Left lobe of liver (tissue), 1 donor: ENCODE results near the gene ZNF501. TPM values are rescaled to one million over a fixed set of nuclear protein-coding genes. Genes with fewer than 3 reads are reported as not detected.

ENCODE experiments used
- total RNA-seq: library from RNA; stranded (reverse); gene quantifications from one replicate; pipeline ENCODE4 v1.2.1, GENCODE V29; 2021
- donor health status: DM: no; HTN: yes; CAD: no.

ZNF501 gene
- total RNA-seq, 1 donor from 2014 or later: 1.2 TPM

Other genes starting within 250 kb of the ZNF501 start
- gene ZKSCAN7, start 174.4 kb upstream of the ZNF501 start, total RNA-seq: 2.2 TPM
- gene ZNF660, start 144.7 kb upstream of the ZNF501 start, total RNA-seq: 0.30 TPM
- 7.0 TPM for gene ZNF197, start 104.6 kb upstream of the ZNF501 start, total RNA-seq
- gene ZNF35, start 80.9 kb upstream of the ZNF501 start, total RNA-seq: 1.8 TPM
- gene ZNF502, start 17.0 kb upstream of the ZNF501 start, total RNA-seq: 1.8 TPM
- 8.2 TPM for gene KIAA1143, start 32.0 kb downstream of the ZNF501 start, total RNA-seq
- gene KIF15, start 32.2 kb downstream of the ZNF501 start, total RNA-seq: 0.28 TPM
- gene TMEM42, start 132.3 kb downstream of the ZNF501 start, total RNA-seq: 9.7 TPM
- not detected for gene TGM4, start 145.0 kb downstream of the ZNF501 start, total RNA-seq
- gene ZDHHC3, start 246.5 kb downstream of the ZNF501 start, total RNA-seq: 36.6 TPM
- 14.6 TPM for gene EXOSC7, start 246.6 kb downstream of the ZNF501 start, total RNA-seq